ENCODE measurements around the gene HOXC11.

DNA sequence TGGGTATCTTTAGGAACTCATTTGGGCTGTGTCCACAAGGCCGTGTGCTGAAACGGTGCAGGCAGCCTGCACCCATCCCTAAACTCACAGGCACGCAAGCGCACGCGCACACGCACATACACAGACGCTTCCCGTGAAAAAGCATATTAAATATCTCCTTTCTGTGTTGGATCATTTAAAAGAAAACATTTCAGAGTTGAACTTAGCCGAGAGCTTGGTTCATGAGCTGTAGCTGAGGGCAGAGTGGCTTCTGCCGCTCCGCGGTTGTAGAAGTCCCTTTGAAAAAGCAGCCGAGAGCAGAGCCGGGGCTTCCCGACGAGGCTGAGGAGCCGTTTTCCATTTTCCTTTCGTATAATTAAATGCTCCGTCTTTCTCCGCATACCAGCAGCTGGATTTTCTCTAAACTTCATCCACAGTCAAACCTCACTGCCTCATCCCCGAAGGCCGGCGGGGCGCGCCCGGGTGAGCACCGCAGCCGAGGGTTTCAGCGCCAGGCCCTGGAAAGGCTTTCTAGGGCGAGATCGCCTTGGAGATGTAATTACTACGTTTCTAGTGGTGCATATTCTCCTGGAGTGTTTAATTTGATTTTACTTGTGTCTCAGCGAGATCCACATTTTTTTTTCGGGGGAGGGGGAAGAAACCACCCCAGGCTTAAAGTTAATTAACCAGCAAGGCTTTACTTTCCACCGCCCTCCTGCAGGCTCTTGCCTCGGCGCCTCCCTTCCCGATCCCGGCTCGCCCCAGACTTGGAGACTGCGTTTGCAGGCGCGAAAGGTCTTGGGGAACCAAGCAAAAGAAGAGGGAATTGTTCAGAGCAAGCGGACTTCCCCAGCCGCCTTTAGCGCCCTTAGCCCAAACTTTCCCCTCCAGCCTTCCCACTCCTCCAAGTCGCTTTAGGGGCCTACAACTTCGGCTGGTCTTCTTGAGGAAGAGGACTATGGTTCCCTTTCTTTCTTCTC, 37.3 kb upstream of the HOXC11 start:
- TF ChIP-seq, protein P1, sequence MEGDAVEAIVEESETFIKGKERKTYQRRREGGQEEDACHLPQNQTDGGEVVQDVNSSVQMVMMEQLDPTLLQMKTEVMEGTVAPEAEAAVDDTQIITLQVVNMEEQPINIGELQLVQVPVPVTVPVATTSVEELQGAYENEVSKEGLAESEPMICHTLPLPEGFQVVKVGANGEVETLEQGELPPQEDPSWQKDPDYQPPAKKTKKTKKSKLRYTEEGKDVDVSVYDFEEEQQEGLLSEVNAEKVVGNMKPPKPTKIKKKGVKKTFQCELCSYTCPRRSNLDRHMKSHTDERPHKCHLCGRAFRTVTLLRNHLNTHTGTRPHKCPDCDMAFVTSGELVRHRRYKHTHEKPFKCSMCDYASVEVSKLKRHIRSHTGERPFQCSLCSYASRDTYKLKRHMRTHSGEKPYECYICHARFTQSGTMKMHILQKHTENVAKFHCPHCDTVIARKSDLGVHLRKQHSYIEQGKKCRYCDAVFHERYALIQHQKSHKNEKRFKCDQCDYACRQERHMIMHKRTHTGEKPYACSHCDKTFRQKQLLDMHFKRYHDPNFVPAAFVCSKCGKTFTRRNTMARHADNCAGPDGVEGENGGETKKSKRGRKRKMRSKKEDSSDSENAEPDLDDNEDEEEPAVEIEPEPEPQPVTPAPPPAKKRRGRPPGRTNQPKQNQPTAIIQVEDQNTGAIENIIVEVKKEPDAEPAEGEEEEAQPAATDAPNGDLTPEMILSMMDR (IDR thresholded peaks at IDR 0.05), result no peak
- TF ChIP-seq EZH2 (IDR thresholded peaks at IDR 0.05) (peak; percentile 98), EZH2phosphoT487 (IDR thresholded peaks at IDR 0.05) (peak; percentile 96)

Data from neural progenitor cell (in vitro differentiated cells).